OCI-LY3 (cell line): Measurements from ENCODE around the gene SKIDA1.

ENCODE experiments used
- H2AFZ ChIP-seq: fragments of 200-600, 300-600 bp; shearing (Covaris generic); 2 replicates; pipeline ENCODE4 v1.6.0; 2014; ENCODE audit warnings: antibody characterized with exemption, low read depth, low read length
- H3K27ac ChIP-seq: fragments of 200-600, 300-600 bp; sonication (generic); 2 replicates; pipeline ENCODE4 v1.5.1; 2014; ENCODE audit warnings: mild to moderate bottlenecking, low read length, moderate library complexity, mixed read lengths
- H3K27me3 ChIP-seq: fragments of 200-600, 300-600 bp; sonication (generic); 2 replicates; pipeline ENCODE4 v1.6.1; 2014; ENCODE audit warnings: low read depth, low read length, mixed read lengths
- H3K36me3 ChIP-seq: fragments of 200-600, 300-600 bp; sonication (generic); replicated peaks from 2 replicates; pipeline ENCODE3; 2014; ENCODE audit warnings: low read depth, low read length, mixed read lengths
- H3K4me1 ChIP-seq: fragments of 300-600, 200-600 bp; sonication (generic); 2 replicates; pipeline ENCODE4 v1.6.1; 2014; ENCODE audit warnings: low read length, mixed read lengths
- H3K4me2 ChIP-seq: fragments of 200-600, 300-600 bp; sonication (generic); 2 replicates; pipeline ENCODE4 v1.6.1; 2014; ENCODE audit warnings: low read length, mixed read lengths
- H3K4me3 ChIP-seq: fragments of 300-600, 200-600 bp; sonication (generic); 2 replicates; pipeline ENCODE4 v1.5.1; 2014; ENCODE audit warnings: antibody characterized with exemption, mild to moderate bottlenecking, low read length, moderate library complexity
- H3K79me2 ChIP-seq: fragments of 300-600, 200-600 bp; shearing (Covaris generic); 2 replicates; pipeline ENCODE4 v1.6.1; 2014; ENCODE audit warnings: mild to moderate bottlenecking, low read length, mixed read lengths
- H3K9ac ChIP-seq: fragments of 300-600, 200-600 bp; shearing (Covaris generic); 2 replicates; pipeline ENCODE4 v1.6.0; 2014; ENCODE audit warnings: mild to moderate bottlenecking, low read length, moderate library complexity
- H3K9me3 ChIP-seq: fragments of 200-600, 300-600 bp; shearing (Covaris generic); 2 replicates; pipeline ENCODE4 v1.6.1; 2014; ENCODE audit warnings: low read length, mixed read lengths; ENCODE audit not compliant: insufficient read depth
- H4K20me1 ChIP-seq: fragments of 200-600, 300-600 bp; sonication (generic); 2 replicates; pipeline ENCODE4 v1.6.1; 2016; ENCODE audit warnings: low read length, mixed read lengths; ENCODE audit not compliant: insufficient read depth
- EZH2phosphoT487 ChIP-seq: fragments of 200-600 bp; shearing (Covaris generic); IDR thresholded peaks from 2 replicates; pipeline ENCODE4 v1.6.1; 2018; ENCODE audit warnings: antibody characterized with exemption, mixed run types, low read depth
- TF ChIP-seq, protein P1 (sequence below): fragments of 200-600, 300-600 bp; sonication (generic); IDR thresholded peaks from 2 replicates; pipeline ENCODE4 v1.5.1; 2014; ENCODE audit warnings: antibody characterized with exemption, low read length, low read depth

SKIDA1 gene

DNA sequence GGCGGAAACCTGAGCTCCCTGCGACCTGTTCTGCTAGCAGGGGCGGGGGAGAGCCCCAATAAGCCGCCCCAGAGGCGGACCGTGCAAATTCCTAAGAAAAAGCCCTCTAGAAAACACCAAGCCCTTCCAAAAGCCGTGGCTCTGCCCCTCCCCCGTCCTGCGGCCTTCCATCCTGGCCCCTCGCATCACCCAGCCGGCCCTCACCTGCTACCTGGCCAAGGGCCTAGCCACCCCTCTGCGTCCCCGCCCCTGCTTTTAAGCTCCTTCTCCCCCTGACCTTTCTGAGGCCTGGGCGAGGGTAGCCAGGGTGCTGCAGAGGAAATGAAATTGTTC lies 24.9 kb downstream of the SKIDA1 start:
- H3K4me1 ChIP-seq: peaks cover 13% of the 10 kb centered on the region

GRCh38 chr10:21499701-21500577 lies 25.5 kb downstream of the SKIDA1 start:
- no peak overlapping the region for H3K27ac ChIP-seq
- H3K79me2 ChIP-seq: no peaks in the 10 kb centered on the region
- TF ChIP-seq, protein P1, sequence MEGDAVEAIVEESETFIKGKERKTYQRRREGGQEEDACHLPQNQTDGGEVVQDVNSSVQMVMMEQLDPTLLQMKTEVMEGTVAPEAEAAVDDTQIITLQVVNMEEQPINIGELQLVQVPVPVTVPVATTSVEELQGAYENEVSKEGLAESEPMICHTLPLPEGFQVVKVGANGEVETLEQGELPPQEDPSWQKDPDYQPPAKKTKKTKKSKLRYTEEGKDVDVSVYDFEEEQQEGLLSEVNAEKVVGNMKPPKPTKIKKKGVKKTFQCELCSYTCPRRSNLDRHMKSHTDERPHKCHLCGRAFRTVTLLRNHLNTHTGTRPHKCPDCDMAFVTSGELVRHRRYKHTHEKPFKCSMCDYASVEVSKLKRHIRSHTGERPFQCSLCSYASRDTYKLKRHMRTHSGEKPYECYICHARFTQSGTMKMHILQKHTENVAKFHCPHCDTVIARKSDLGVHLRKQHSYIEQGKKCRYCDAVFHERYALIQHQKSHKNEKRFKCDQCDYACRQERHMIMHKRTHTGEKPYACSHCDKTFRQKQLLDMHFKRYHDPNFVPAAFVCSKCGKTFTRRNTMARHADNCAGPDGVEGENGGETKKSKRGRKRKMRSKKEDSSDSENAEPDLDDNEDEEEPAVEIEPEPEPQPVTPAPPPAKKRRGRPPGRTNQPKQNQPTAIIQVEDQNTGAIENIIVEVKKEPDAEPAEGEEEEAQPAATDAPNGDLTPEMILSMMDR: no peak
- TF ChIP-seq EZH2phosphoT487: no peak
- no peak overlapping the region for H3K4me3 ChIP-seq
- no peaks in the 10 kb centered on the region for H3K9me3 ChIP-seq
- no peak overlapping the region for H3K9ac ChIP-seq
- peaks cover 17% of the 10 kb centered on the region for H3K4me1 ChIP-seq
- peaks cover 27% of the 10 kb centered on the region for H3K27me3 ChIP-seq
- no peak overlapping the region for H3K4me2 ChIP-seq
- no peaks in the 10 kb centered on the region for H3K36me3 ChIP-seq
- H2AFZ ChIP-seq: no peak overlapping the region
- no peaks in the 10 kb centered on the region for H4K20me1 ChIP-seq

More for the DNA sequence above, 24.9 kb downstream of the SKIDA1 start:
- Histone ChIP-seq H3K4me3 (no peak overlapping the region), H3K27ac (no peak overlapping the region), H3K9me3 (no peaks in the 10 kb centered on the region), H4K20me1 (no peaks in the 10 kb centered on the region), H3K36me3 (no peaks in the 10 kb centered on the region), H3K79me2 (no peaks in the 10 kb centered on the region), H3K27me3 (peaks cover 27% of the 10 kb centered on the region), H2AFZ (no peak overlapping the region), H3K9ac (no peak overlapping the region), H3K4me2 (peak overlapping the region; percentile 22)
- TF ChIP-seq EZH2phosphoT487: no peak
- TF ChIP-seq, protein P1: no peak

DNA sequence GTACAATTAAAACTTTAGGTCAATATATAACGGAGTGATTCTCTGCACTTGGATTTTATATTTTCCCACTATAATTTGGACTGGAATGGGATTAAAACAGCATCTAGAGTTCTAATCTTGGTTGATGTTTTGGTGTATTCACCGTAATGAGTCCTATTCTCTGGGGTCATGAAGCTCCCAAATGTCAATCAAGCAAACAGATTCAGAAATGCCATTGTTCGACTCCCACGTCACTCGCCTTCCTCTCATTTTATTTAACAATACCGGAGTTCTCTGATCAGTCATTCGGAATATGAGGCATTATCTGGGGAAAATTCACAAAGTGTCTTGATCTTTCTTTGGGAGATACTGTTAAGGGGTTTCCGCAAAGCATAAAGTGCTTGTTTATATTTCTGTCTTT lies 26.5 kb downstream of the SKIDA1 start:
- Histone ChIP-seq H3K36me3 (no peaks in the 10 kb centered on the region), H4K20me1 (no peaks in the 10 kb centered on the region), H3K9me3 (no peaks in the 10 kb centered on the region), H3K4me1 (peaks cover 17% of the 10 kb centered on the region), H3K4me2 (no peak overlapping the region), H3K27ac (no peak overlapping the region), H2AFZ (no peak overlapping the region), H3K27me3 (peaks cover 27% of the 10 kb centered on the region), H3K79me2 (no peaks in the 10 kb centered on the region), H3K9ac (no peak overlapping the region), H3K4me3 (no peak overlapping the region)
- no peak for TF ChIP-seq EZH2phosphoT487
- TF ChIP-seq, protein P1: no peak

GRCh38 chr10:21498377-21498776 lies 27.1 kb downstream of the SKIDA1 start:
- Histone ChIP-seq H3K4me3 (no peak overlapping the region), H3K27me3 (peaks cover 23% of the 10 kb centered on the region), H3K9ac (no peak overlapping the region)

More at GRCh38 chr10:21498377-21498776, 27.1 kb downstream of the SKIDA1 start:
- Histone ChIP-seq H3K9me3 (no peaks in the 10 kb centered on the region), H3K4me1 (peaks cover 17% of the 10 kb centered on the region), H4K20me1 (no peaks in the 10 kb centered on the region), H3K36me3 (no peaks in the 10 kb centered on the region), H3K4me2 (no peak overlapping the region), H3K79me2 (no peaks in the 10 kb centered on the region), H2AFZ (no peak overlapping the region), H3K27ac (no peak overlapping the region)
- no peak for TF ChIP-seq EZH2phosphoT487
- TF ChIP-seq, protein P1: no peak
